ENCODE data around the gene MUC12. TPM values are rescaled to one million over a fixed set of nuclear protein-coding genes. Genes with fewer than 3 reads are reported as not detected.

The MUC12 gene
- total RNA-seq, 1 experiment from 2014 or later = 6.8 TPM

- no peak for TF ChIP-seq CTCF (IDR thresholded peaks at IDR 0.05)
- TF ChIP-seq REST (IDR thresholded peaks at IDR 0.05; ENCODE audit: insufficient read depth in 1 of 2, low read depth in 2 of 2, low read length in 1 of 2) = no peak
- no peak for TF ChIP-seq POLR2AphosphoS5 (IDR thresholded peaks at IDR 0.05; ENCODE audit: low read depth, low read length)
- TF ChIP-seq SIN3A (IDR thresholded peaks at IDR 0.05; ENCODE audit: borderline replicate concordance, insufficient read depth, low read depth, low read length) = no peak
- TF ChIP-seq TCF7L2 (IDR thresholded peaks at IDR 0.05; ENCODE audit: low read depth, low read length) = no peak
- Histone ChIP-seq H3K4me3 (ENCODE audit: low read depth in 2 of 2, low read length in 2 of 2) (no peak overlapping the region), H3K4me1 (ENCODE audit: control insufficient read depth, insufficient read depth, low read length) (peaks cover 8% of the 10 kb centered on the region), H3K27ac (ENCODE audit: low read length) (no peak overlapping the region), H3K27me3 (ENCODE audit: control insufficient read depth, insufficient read depth, low read length) (peaks cover 18% of the 10 kb centered on the region), H3K9me3 (ENCODE audit: control insufficient read depth, insufficient read depth, low read depth, low read length) (no peaks in the 10 kb centered on the region), H3K36me3 (ENCODE audit: control insufficient read depth, insufficient read depth, low read length) (no peaks in the 10 kb centered on the region)
- in situ Hi-C loops (cut with HindIII; ENCODE audit: low pct_unique_long_range_greater_than_20kb, low sequenced_read_pairs) (no loop called here), intact Hi-C loops (cut with micrococcal nuclease; ENCODE audit: unreplicated experiment) (no loop called here)
- BruUV-seq (replicated peaks) = no TSS peak
- no peak for ATAC-seq
- ChIA-PET POLR2A (no interaction called here), CTCF (no interaction called here)
- DNase-seq (ENCODE audit: low read depth, low spot score) = no peak
These were observed 6.8 kb upstream of the MUC12 start for GRCh38 chr7:100962537-100962936.

DNA sequence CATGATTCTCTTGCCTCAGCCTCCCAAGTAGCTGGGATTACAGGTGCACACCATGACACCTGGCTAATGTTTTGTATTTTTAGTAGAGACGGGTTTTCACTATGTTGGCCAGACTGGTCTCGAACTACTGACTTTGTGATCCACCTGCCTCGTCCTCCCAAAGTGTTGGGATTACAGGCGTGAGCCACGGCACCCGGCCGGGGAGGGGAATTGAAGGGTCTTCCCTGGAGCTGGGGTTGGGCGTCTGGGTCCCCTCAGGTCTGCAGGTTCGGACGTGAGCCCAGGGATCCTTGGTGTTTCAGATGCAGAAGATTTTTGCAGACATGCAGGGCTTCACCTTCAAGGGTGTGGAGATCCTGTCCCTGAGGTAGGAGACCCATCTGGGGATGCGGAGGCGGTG, 6.0 kb upstream of the MUC12 start:
- H3K27me3 ChIP-seq (ENCODE audit: control insufficient read depth, insufficient read depth, low read length) = peaks cover 19% of the 10 kb centered on the region
- no peak for TF ChIP-seq CTCF (IDR thresholded peaks at IDR 0.05)
- no TSS peak for BruUV-seq (replicated peaks)
- CTCF ChIA-PET = interaction anchor here (0.5 kb wide), 1 partner anchor 53 kb away, joined by 6 read pairs; no protein-coding TSS in a partner anchor
- POLR2A ChIA-PET = no interaction called here
- H3K27ac ChIP-seq (ENCODE audit: low read length) = no peak overlapping the region
- DNase-seq (ENCODE audit: low read depth, low spot score) (no peak), ATAC-seq (no peak)
- H3K4me1 ChIP-seq (ENCODE audit: control insufficient read depth, insufficient read depth, low read length) = peaks cover 9% of the 10 kb centered on the region
- H3K4me3 ChIP-seq (ENCODE audit: low read depth in 2 of 2, low read length in 2 of 2) = no peak overlapping the region
- in situ Hi-C loops (cut with HindIII; ENCODE audit: low pct_unique_long_range_greater_than_20kb, low sequenced_read_pairs) = no loop called here
- H3K36me3 ChIP-seq (ENCODE audit: control insufficient read depth, insufficient read depth, low read length) = no peaks in the 10 kb centered on the region
- no peaks in the 10 kb centered on the region for H3K9me3 ChIP-seq (ENCODE audit: control insufficient read depth, insufficient read depth, low read depth, low read length)
- intact Hi-C loops (cut with micrococcal nuclease; ENCODE audit: unreplicated experiment) = no loop called here

DNA sequence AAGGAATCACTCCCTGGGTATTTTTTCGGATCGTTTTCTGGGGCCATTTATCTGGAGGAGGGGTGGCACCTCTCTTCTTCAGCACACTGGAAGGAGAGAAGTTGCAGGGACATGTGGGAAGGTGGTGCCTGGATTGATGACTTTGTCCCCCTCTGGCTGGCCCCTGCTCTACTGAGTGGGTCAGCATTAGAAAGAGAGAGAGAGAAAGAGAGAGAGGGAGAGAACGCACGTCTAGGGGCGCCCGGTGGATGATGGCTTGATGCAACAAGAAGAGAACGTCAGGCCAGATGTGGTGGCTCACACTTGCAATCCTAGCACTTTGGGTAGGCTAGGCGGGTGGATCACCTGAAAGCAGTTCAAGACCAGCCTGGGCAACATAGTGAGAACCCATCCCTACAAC, 5.5 kb upstream of the MUC12 start:
- in situ Hi-C loops (cut with HindIII; ENCODE audit: low pct_unique_long_range_greater_than_20kb, low sequenced_read_pairs) = no loop called here
- TF ChIP-seq CTCF (IDR thresholded peaks at IDR 0.05) (no peak), TCF7L2 (IDR thresholded peaks at IDR 0.05; ENCODE audit: low read depth, low read length) (no peak), POLR2AphosphoS5 (IDR thresholded peaks at IDR 0.05; ENCODE audit: low read depth, low read length) (no peak), REST (IDR thresholded peaks at IDR 0.05; ENCODE audit: insufficient read depth in 1 of 2, low read depth in 2 of 2, low read length in 1 of 2) (no peak), SIN3A (IDR thresholded peaks at IDR 0.05; ENCODE audit: borderline replicate concordance, insufficient read depth, low read depth, low read length) (no peak)
- DNase-seq (ENCODE audit: low read depth, low spot score) (no peak), ATAC-seq (no peak)
- no TSS peak for BruUV-seq (replicated peaks)
- Histone ChIP-seq H3K36me3 (ENCODE audit: control insufficient read depth, insufficient read depth, low read length) (no peaks in the 10 kb centered on the region), H3K4me1 (ENCODE audit: control insufficient read depth, insufficient read depth, low read length) (peaks cover 13% of the 10 kb centered on the region), H3K4me3 (ENCODE audit: low read depth in 2 of 2, low read length in 2 of 2) (no peak overlapping the region), H3K27me3 (ENCODE audit: control insufficient read depth, insufficient read depth, low read length) (peaks cover 19% of the 10 kb centered on the region), H3K9me3 (ENCODE audit: control insufficient read depth, insufficient read depth, low read depth, low read length) (no peaks in the 10 kb centered on the region), H3K27ac (ENCODE audit: low read length) (no peak overlapping the region)
- POLR2A ChIA-PET = no interaction called here
- CTCF ChIA-PET = interaction anchor here (0.5 kb wide), 1 partner anchor 53 kb away, joined by 6 read pairs; no protein-coding TSS in a partner anchor
- intact Hi-C loops (cut with micrococcal nuclease; ENCODE audit: unreplicated experiment) = no loop called here
